HCT116 (cell line): ENCODE results near the gene CHEK1. TPM values are rescaled to one million over a fixed set of nuclear protein-coding genes. Genes with fewer than 3 reads are reported as not detected.
"Not testable (repeated sequence)": the region's sequence is repeated elsewhere in the genome, so short reads cannot be mapped to it uniquely, and the experiment has no call there.

Experiments used
- ATAC-seq: fragments of 200-7000 bp; cut with Tn5 transposase; 2 replicates; pipeline ENCODE4 v1.9.1; 2020; ENCODE audit warnings: mild to moderate bottlenecking, moderate library complexity
- Bru-seq: library from RNA; stranded (reverse); fragments of 400-500 nt; gene quantifications from one replicate; lab custom pipeline; 2021; lab: Mats Ljungman, UMichigan
- BruChase-seq, 2 experiments: library from RNA; stranded (reverse); fragments of 400-500 nt; gene quantifications; one replicate each; lab custom pipeline; 2021; lab: Mats Ljungman, UMichigan
- BruUV-seq: library from RNA; stranded (reverse); fragments of 400-500 nt; replicated peaks from 2 replicates; lab custom pipeline; 2021; lab: Mats Ljungman, UMichigan
- CTCF ChIA-PET: fragments of 300-600 bp; sonication (Branson Sonifier 250); formaldehyde crosslinking; loops from one replicate; lab custom pipeline; 2021; ENCODE audit warnings: antibody characterized with exemption; lab: Charles Lee
- POLR2A ChIA-PET: fragments of 300-600, 350-600 bp; sonication (Branson Sonifier 250); formaldehyde crosslinking; loops from one replicate; lab custom pipeline; 2021; ENCODE audit warnings: antibody characterized with exemption; lab: Charles Lee
- RAD21 ChIA-PET, 2 experiments: fragments of 300-600 bp; sonication (Branson Sonifier 250); formaldehyde crosslinking; loops; one replicate each; lab custom pipeline; 2023; ENCODE audit warnings: low total read pairs in 2 of 2; ENCODE audit not compliant: uncharacterized antibody in 2 of 2, unreplicated experiment in 2 of 2, low non-redundant PET in 1 of 2; lab: Charles Lee
- DNase-seq: peaks from one replicate; pipeline ENCODE4 v3.0.0-alpha.2; 2010; ENCODE audit warnings: low read depth, low spot score
- H2AFZ ChIP-seq: fragments of 200-600 bp; shearing (Covaris generic), sonication (generic); 2 replicates; pipeline ENCODE4 v1.6.1; 2017; ENCODE audit warnings: low read depth, mixed run types, mixed read lengths, antibody characterized with exemption, low read length; ENCODE audit not compliant: poor library complexity, severe bottlenecking
- H3K27ac ChIP-seq: 2 replicates; pipeline ENCODE4 v1.5.1; 2012; ENCODE audit warnings: low read depth, low read length
- H3K27me3 ChIP-seq: fragments of 200-600 bp; sonication (generic); 2 replicates; pipeline ENCODE4 v1.6.1; 2016; ENCODE audit warnings: mixed run types, low read length, mixed read lengths; ENCODE audit not compliant: insufficient read depth
- H3K36me3 ChIP-seq, 2 experiments: fragments of 200-500 bp in 1 of 2; fragments of 200-600 bp in 1 of 2; sonication (Bioruptor generic) in 1 of 2; sonication (generic) in 1 of 2; 2 replicates each; pipeline versions ENCODE4 v1.5.1 to v1.6.1; 2014 to 2016; ENCODE audit warnings: low read length in 2 of 2, inconsistent platforms in 1 of 2, mixed read lengths in 1 of 2, mixed run types in 1 of 2; ENCODE audit not compliant: insufficient read depth in 2 of 2, control insufficient read depth in 1 of 2
- H3K4me1 ChIP-seq, 2 experiments: fragments of 200-600 bp in 1 of 2; sonication (generic) in 1 of 2; 2 replicates each; pipeline versions ENCODE4 v1.5.1 to v1.6.1; 2012 to 2017; ENCODE audit warnings: low read length in 2 of 2, inconsistent platforms in 1 of 2, mild to moderate bottlenecking in 1 of 2, mixed read lengths in 1 of 2, mixed run types in 1 of 2, moderate library complexity in 1 of 2; ENCODE audit not compliant: insufficient read depth in 2 of 2, control insufficient read depth in 1 of 2
- H3K4me2 ChIP-seq: fragments of 200-600 bp; sonication (generic); 2 replicates; pipeline ENCODE4 v1.6.1; 2017; ENCODE audit warnings: mixed run types, low read length, mixed read lengths
- H3K4me3 ChIP-seq, 2 experiments: fragments of 200-600 bp in 1 of 2; sonication (generic) in 1 of 2; replicated peaks in 1 of 2; 2 replicates each; pipeline ENCODE4 v1.5.1; 2011 to 2016; ENCODE audit warnings: low read length in 2 of 2, control low read depth in 1 of 2, low read depth in 1 of 2, mild to moderate bottlenecking in 1 of 2, mixed read lengths in 1 of 2, mixed run types in 1 of 2
- H3K79me2 ChIP-seq: fragments of 200-600 bp; sonication (generic); 2 replicates; pipeline ENCODE4 v1.6.1; 2017; ENCODE audit warnings: mild to moderate bottlenecking, mixed run types, low read length, moderate library complexity, mixed read lengths; ENCODE audit not compliant: insufficient read depth
- H3K9ac ChIP-seq: fragments of 200-600 bp; sonication (generic); 2 replicates; pipeline ENCODE4 v1.6.1; 2016; ENCODE audit warnings: low read length, mixed read lengths
- H3K9me2 ChIP-seq: fragments of 200-600 bp; sonication (generic), shearing (Covaris generic); 2 replicates; pipeline ENCODE4 v1.6.1; 2017; ENCODE audit warnings: mixed run types, mild to moderate bottlenecking, moderate library complexity; ENCODE audit not compliant: insufficient read depth
- H3K9me3 ChIP-seq, 2 experiments: fragments of 200-500 bp in 1 of 2; fragments of 200-600 bp in 1 of 2; sonication (Bioruptor generic) in 1 of 2; sonication (generic) in 1 of 2; 2 replicates each; pipeline ENCODE4 v1.6.1; 2014 to 2017; ENCODE audit warnings: low read length in 2 of 2, mixed read lengths in 2 of 2, inconsistent platforms in 1 of 2, low read depth in 1 of 2, mild to moderate bottlenecking in 1 of 2, mixed run types in 1 of 2, moderate library complexity in 1 of 2; ENCODE audit not compliant: control insufficient read depth in 1 of 2, insufficient read depth in 1 of 2
- H4K20me1 ChIP-seq: fragments of 200-600 bp; sonication (generic), shearing (Covaris generic); 2 replicates; pipeline ENCODE4 v1.6.1; 2017; ENCODE audit warnings: mixed run types, mild to moderate bottlenecking, moderate library complexity; ENCODE audit not compliant: insufficient read depth
- CBX3 ChIP-seq: IDR thresholded peaks from 2 replicates; pipeline ENCODE4 v1.6.1; 2012; ENCODE audit warnings: low read depth
- ELF1 ChIP-seq: IDR thresholded peaks from 2 replicates; pipeline ENCODE4 v1.6.1; 2012; ENCODE audit warnings: low read depth, borderline replicate concordance
- FOSL1 ChIP-seq: IDR thresholded peaks from 2 replicates; pipeline ENCODE4 v1.6.1; 2012; ENCODE audit warnings: low read depth
- intact Hi-C: fragments of 100-400 bp; cut with micrococcal nuclease; formaldehyde crosslinking; loops from 2 replicates; pipeline ENCODE4 v1.10.0; 2022
- long read RNA-seq: library from polyadenylated mRNA; unstranded; transcript quantifications from one replicate; pipeline ENCODE4 v2.0.0, GENCODE V29; 2021; ENCODE audit not compliant: unreplicated experiment
- polyA plus RNA-seq: library from polyadenylated mRNA; unstranded; fragments of >200 nt; gene quantifications from 2 replicates; pipeline ENCODE4 v1.2.1, GENCODE V29; 2012; ENCODE audit warnings: missing spikeins
- total RNA-seq: library from RNA; stranded (reverse); gene quantifications from one replicate; pipeline ENCODE4 v1.2.1, GENCODE V29; 2021; ENCODE audit not compliant: unreplicated experiment
- TF ChIP-seq, protein P1 (sequence below): IDR thresholded peaks from 2 replicates; pipeline ENCODE4 v1.6.1; 2011; ENCODE audit warnings: mild to moderate bottlenecking, low read length, moderate library complexity; ENCODE audit not compliant: insufficient replicate concordance; ENCODE audit errors: extremely low read depth
- TF ChIP-seq, protein P2 (sequence below): IDR thresholded peaks from 2 replicates; pipeline ENCODE4 v1.6.1; 2012; ENCODE audit warnings: low read depth

Gene CHEK1
- total RNA-seq (69.3 TPM), Bru-seq, nascent RNA (percentile 79 among the genes with signal in this experiment), BruChase-seq, experiment 1, labeled RNA remaining after a 6-hour chase (percentile 88 among the genes with signal in this experiment), BruChase-seq, experiment 2, labeled RNA remaining after a 2-hour chase (percentile 81 among the genes with signal in this experiment)
- 17.6 and 27.8 TPM in 2 replicates for polyA plus RNA-seq
- long read RNA-seq, full-length matches to known transcripts, result 12 of 41 reads
- long read RNA-seq, partial matches to known transcripts, result 7 of 41 reads
- long read RNA-seq, other reads (novel, unspliced or antisense), result 22 of 41 reads

DNA sequence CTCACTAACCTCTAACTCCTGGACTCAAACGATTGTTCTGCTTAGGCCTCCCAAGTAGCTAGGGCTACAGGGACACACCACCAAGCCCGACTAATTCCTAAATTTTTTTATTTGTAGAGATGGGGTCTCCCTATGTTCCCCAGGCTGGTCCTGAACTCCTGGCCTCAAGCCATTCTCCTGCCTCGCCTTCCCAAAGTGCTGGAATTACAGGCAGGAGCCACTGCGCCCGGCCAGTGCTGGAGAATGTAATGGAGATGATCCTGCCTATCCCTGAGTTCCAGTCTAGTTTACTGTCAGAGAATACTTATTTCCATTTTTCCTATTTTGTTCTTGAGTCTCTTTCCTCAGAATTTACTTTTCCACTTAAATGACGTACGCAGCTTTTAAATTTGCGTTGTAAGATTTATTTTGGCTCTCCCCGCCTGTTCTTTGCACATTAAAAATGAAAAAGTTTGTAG, at the start of gene CHEK1:
TSS of gene CHEK1 (plus strand) at position 408 of the 458 bp plus-strand sequence. CDS start 1,606 bp downstream, outside the sequence.
- no TSS peak for BruUV-seq
- Histone ChIP-seq H3K36me3 (peaks cover 10 to 16% of the 10 kb centered on the region in 2 experiments), H3K9me3 (no peaks in the 10 kb centered on the region), H3K4me3 (peak within 1 kb of the TSS; percentile 56 to 75), H3K4me1 (peaks cover 4 to 17% of the 10 kb centered on the region in 2 experiments; a peak in 3 of 4 replicates), H3K27me3 (no peaks in the 10 kb centered on the region), H3K79me2 (peaks cover 29% of the 10 kb centered on the region), H3K9ac (peak within 1 kb of the TSS; percentile 85), H3K27ac (peak within 1 kb of the TSS; percentile 85), H2AFZ (peak within 1 kb of the TSS; percentile 23), H4K20me1 (no peaks in the 10 kb centered on the region), H3K4me2 (peak within 1 kb of the TSS; percentile 86), H3K9me2 (no peaks in the 10 kb centered on the region)
- ChIA-PET POLR2A (interaction anchor here (1.1 to 1.8 kb wide), 3 partner anchors 31 to 55 kb away, joined by 3 to 6 read pairs (median 5); no protein-coding TSS in a partner anchor), RAD21 (no interaction called here), CTCF (no interaction called here)
- intact Hi-C loops, result loop anchor here (2.0 kb wide), 1 partner anchor 32 kb away; the partner anchor contains the start of gene STT3A
- no peak for ATAC-seq
- TF ChIP-seq, protein P1, sequence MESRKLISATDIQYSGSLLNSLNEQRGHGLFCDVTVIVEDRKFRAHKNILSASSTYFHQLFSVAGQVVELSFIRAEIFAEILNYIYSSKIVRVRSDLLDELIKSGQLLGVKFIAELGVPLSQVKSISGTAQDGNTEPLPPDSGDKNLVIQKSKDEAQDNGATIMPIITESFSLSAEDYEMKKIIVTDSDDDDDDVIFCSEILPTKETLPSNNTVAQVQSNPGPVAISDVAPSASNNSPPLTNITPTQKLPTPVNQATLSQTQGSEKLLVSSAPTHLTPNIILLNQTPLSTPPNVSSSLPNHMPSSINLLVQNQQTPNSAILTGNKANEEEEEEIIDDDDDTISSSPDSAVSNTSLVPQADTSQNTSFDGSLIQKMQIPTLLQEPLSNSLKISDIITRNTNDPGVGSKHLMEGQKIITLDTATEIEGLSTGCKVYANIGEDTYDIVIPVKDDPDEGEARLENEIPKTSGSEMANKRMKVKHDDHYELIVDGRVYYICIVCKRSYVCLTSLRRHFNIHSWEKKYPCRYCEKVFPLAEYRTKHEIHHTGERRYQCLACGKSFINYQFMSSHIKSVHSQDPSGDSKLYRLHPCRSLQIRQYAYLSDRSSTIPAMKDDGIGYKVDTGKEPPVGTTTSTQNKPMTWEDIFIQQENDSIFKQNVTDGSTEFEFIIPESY, result no peak
- TF ChIP-seq CBX3 (no peak), ELF1 (no peak), FOSL1 (no peak)
- TF ChIP-seq, protein P2, sequence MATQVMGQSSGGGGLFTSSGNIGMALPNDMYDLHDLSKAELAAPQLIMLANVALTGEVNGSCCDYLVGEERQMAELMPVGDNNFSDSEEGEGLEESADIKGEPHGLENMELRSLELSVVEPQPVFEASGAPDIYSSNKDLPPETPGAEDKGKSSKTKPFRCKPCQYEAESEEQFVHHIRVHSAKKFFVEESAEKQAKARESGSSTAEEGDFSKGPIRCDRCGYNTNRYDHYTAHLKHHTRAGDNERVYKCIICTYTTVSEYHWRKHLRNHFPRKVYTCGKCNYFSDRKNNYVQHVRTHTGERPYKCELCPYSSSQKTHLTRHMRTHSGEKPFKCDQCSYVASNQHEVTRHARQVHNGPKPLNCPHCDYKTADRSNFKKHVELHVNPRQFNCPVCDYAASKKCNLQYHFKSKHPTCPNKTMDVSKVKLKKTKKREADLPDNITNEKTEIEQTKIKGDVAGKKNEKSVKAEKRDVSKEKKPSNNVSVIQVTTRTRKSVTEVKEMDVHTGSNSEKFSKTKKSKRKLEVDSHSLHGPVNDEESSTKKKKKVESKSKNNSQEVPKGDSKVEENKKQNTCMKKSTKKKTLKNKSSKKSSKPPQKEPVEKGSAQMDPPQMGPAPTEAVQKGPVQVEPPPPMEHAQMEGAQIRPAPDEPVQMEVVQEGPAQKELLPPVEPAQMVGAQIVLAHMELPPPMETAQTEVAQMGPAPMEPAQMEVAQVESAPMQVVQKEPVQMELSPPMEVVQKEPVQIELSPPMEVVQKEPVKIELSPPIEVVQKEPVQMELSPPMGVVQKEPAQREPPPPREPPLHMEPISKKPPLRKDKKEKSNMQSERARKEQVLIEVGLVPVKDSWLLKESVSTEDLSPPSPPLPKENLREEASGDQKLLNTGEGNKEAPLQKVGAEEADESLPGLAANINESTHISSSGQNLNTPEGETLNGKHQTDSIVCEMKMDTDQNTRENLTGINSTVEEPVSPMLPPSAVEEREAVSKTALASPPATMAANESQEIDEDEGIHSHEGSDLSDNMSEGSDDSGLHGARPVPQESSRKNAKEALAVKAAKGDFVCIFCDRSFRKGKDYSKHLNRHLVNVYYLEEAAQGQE, result no peak
- no peak for DNase-seq

DNA sequence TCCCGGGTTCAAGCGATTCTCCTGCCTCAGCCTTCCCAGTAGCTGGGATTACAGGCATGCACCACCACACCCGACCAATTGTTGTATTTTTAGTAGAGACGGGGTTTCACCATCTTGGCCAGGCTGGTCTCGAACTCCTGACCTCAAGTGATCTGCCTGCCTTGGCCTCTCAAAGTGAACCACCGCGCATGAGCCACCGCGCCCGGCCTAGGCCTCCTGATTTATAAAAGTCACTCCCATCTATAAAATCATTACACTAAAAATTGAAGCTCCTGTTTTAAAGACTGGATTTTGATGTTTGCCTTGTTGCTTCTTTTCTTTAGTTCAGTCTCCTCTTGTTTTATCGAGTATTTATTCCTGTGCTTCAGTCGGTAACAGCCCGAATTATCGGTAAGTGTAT, 47.8 kb upstream of the CHEK1 start:
- ATAC-seq, H3K27me3 ChIP-seq, CTCF ChIA-PET, DNase-seq, POLR2A ChIA-PET, H3K9ac ChIP-seq, intact Hi-C loops, H4K20me1 ChIP-seq, H3K27ac ChIP-seq, H3K9me2 ChIP-seq, H3K4me3 ChIP-seq, H3K4me2 ChIP-seq, BruUV-seq, H2AFZ ChIP-seq, H3K4me1 ChIP-seq, H3K9me3 ChIP-seq, RAD21 ChIA-PET: not testable (repeated sequence)
- H3K36me3 ChIP-seq, result peaks cover 36 to 64% of the 10 kb centered on the region in 2 experiments
- peaks cover 13% of the 10 kb centered on the region for H3K79me2 ChIP-seq
